K562 (cell line): ENCODE results near the gene PSMA6. TPM values are rescaled to one million over a fixed set of nuclear protein-coding genes. Genes with fewer than 3 reads are reported as not detected.

Experiments
- ATAC-seq: fragments of 200-7000 bp; cut with Tn5 transposase; 3 replicates; pipeline ENCODE4 v1.9.1; 2020; ENCODE audit warnings: moderate library complexity
- BruUV-seq: library from RNA; stranded (reverse); fragments of 400-500 nt; replicated peaks from 2 replicates; lab custom pipeline; 2021; lab: Mats Ljungman, UMichigan
- CTCF ChIA-PET: fragments of 300-600 bp; formaldehyde crosslinking; extraction: SDS; loops from one replicate; lab custom pipeline; 2021; ENCODE audit warnings: low intra/inter-chr PET ratio; lab: Yijun Ruan, JAX
- POLR2A ChIA-PET: fragments of 300-600, 350-650 bp; sonication (Branson Sonifier 250); formaldehyde crosslinking; extraction: SDS; loops from one replicate; lab custom pipeline; 2021; ENCODE audit warnings: antibody characterized with exemption, inconsistent platforms; lab: Yijun Ruan, JAX
- DNase-seq, 4 experiments: peaks; one replicate each; pipeline versions ENCODE4 v3.0.0 to v3.0.0-alpha.2; 2011 to 2018; ENCODE audit warnings: low spot score in 3 of 4, mixed read lengths in 3 of 4; ENCODE audit errors: extremely low read depth in 1 of 4
- FAIRE-seq: peaks from 2 replicates; lab custom pipeline; 2011; peaks lifted over from hg19 to GRCh38; lab: Jason Lieb, UNC
- H2AFZ ChIP-seq: 2 replicates; pipeline ENCODE4 v1.6.0; 2011; ENCODE audit warnings: low read depth, low read length, control low read depth, inconsistent platforms
- H3K27ac ChIP-seq: fragments of 200-600 bp; 3 replicates; pipeline ENCODE4 v1.8.0; 2011; ENCODE audit warnings: low read depth, mild to moderate bottlenecking, control low read depth, inconsistent platforms, low read length, moderate library complexity, mixed read lengths; ENCODE audit errors: extremely low read depth
- H3K27me3 ChIP-seq, 2 experiments: fragments of 300-600 bp in 1 of 2; 2 replicates in 1 of 2; 3 replicates in 1 of 2; pipeline versions ENCODE4 v1.6.0 to v1.8.0; 2011; ENCODE audit warnings: inconsistent platforms in 2 of 2, low read length in 2 of 2, mild to moderate bottlenecking in 1 of 2, mixed read lengths in 1 of 2, moderate library complexity in 1 of 2; ENCODE audit not compliant: control insufficient read depth in 2 of 2, insufficient read depth in 2 of 2
- H3K36me3 ChIP-seq: fragments of 300-600 bp; 3 replicates; pipeline ENCODE4 v1.8.0; 2011; ENCODE audit warnings: mild to moderate bottlenecking, low read length, inconsistent platforms; ENCODE audit not compliant: control insufficient read depth, insufficient read depth
- H3K4me1 ChIP-seq, 2 experiments: fragments of 200-600 bp in 1 of 2; replicated peaks in 1 of 2; 2 replicates in 1 of 2; 3 replicates in 1 of 2; pipeline versions ENCODE4 v1.5.1 to v1.8.0; 2011; ENCODE audit warnings: inconsistent platforms in 2 of 2, low read length in 2 of 2, mild to moderate bottlenecking in 1 of 2, mixed read lengths in 1 of 2, moderate library complexity in 1 of 2; ENCODE audit not compliant: control insufficient read depth in 2 of 2, insufficient read depth in 2 of 2
- H3K4me2 ChIP-seq: 2 replicates; pipeline ENCODE4 v1.6.1; 2011; ENCODE audit warnings: low read length, control low read depth, inconsistent platforms, mixed read lengths; ENCODE audit not compliant: insufficient read depth
- H3K4me3 ChIP-seq: fragments of 200-600 bp; sonication (generic), shearing (Covaris generic); 2 replicates; pipeline ENCODE4 v1.5.1; 2016; ENCODE audit warnings: control low read depth, inconsistent platforms
- H3K79me2 ChIP-seq: fragments of 200-600 bp; 3 replicates; pipeline ENCODE4 v1.8.0; 2011; ENCODE audit warnings: low read length, inconsistent platforms; ENCODE audit not compliant: control insufficient read depth, insufficient read depth
- H3K9ac ChIP-seq, 2 experiments: 2 replicates each; pipeline versions ENCODE4 v1.6.0 to v1.6.1; 2011; ENCODE audit warnings: low read depth in 2 of 2, low read length in 2 of 2, control low read depth in 1 of 2, inconsistent platforms in 1 of 2, mild to moderate bottlenecking in 1 of 2, mixed read lengths in 1 of 2; ENCODE audit not compliant: insufficient read depth in 1 of 2
- H3K9me1 ChIP-seq: one replicate; pipeline ENCODE4 v1.6.0; 2011; ENCODE audit warnings: inconsistent platforms, mild to moderate bottlenecking, low read length, moderate library complexity; ENCODE audit not compliant: control insufficient read depth, insufficient read depth
- H3K9me3 ChIP-seq: replicated peaks from 2 replicates; pipeline ENCODE4 v1.5.1; 2011; ENCODE audit warnings: low read depth, low read length, inconsistent platforms; ENCODE audit not compliant: control insufficient read depth, insufficient read depth
- H4K20me1 ChIP-seq: replicated peaks from 2 replicates; pipeline ENCODE4 v1.6.1; 2011; ENCODE audit warnings: low read length, inconsistent platforms, mixed read lengths; ENCODE audit not compliant: control insufficient read depth, insufficient read depth
- CCAR2 ChIP-seq: fragments of 200-400 bp; formaldehyde crosslinking; IDR thresholded peaks from 2 replicates; pipeline ENCODE4 v1.6.1; 2017; ENCODE audit warnings: mild to moderate bottlenecking, low read depth, low read length
- CEBPG ChIP-seq, 3 experiments: fragments of 200-800 bp in 1 of 3; sonication (Bioruptor generic) in 1 of 3; sonication (generic) in 1 of 3; formaldehyde crosslinking in 1 of 3; IDR thresholded peaks in 2 of 3; conservative IDR thresholded peaks in 1 of 3; 2 replicates each; pipeline versions ENCODE4 v1.6.1 to v1.8.0; 2016 to 2022; ENCODE audit warnings: missing compliant biosample characterization in 2 of 3, missing genetic modification characterization in 2 of 3, mild to moderate bottlenecking in 1 of 3, missing genetic modification reagents in 1 of 3
- DACH1 ChIP-seq: fragments of 450-650 bp; IDR thresholded peaks from 2 replicates; pipeline ENCODE4 v1.6.1; 2018; ENCODE audit not compliant: partially characterized antibody
- FOXK1 ChIP-seq: sonication (generic); formaldehyde crosslinking; IDR thresholded peaks from 2 replicates; pipeline ENCODE4 v1.8.0; 2022; ENCODE audit warnings: missing genetic modification reagents, mild to moderate bottlenecking, borderline replicate concordance
- HDAC2 ChIP-seq: fragments of 450-650 bp; IDR thresholded peaks from 2 replicates; pipeline ENCODE4 v1.6.1; 2016; ENCODE audit warnings: mild to moderate bottlenecking
- KLF1 ChIP-seq: fragments of 450-650 bp; IDR thresholded peaks from 2 replicates; pipeline ENCODE4 v1.6.1; 2016; ENCODE audit warnings: missing genetic modification characterization, missing compliant biosample characterization
- STAT5B ChIP-seq: fragments of 250-450 bp; sonication (Bioruptor Pico); IDR thresholded peaks from 2 replicates; pipeline ENCODE4 v1.8.0; 2021; ENCODE audit warnings: mild to moderate bottlenecking, inconsistent platforms
- TAL1 ChIP-seq: fragments of 450-650 bp; IDR thresholded peaks from 2 replicates; pipeline ENCODE4 v1.6.1; 2016; ENCODE audit warnings: mild to moderate bottlenecking
- TARDBP ChIP-seq: fragments of 450-650 bp; IDR thresholded peaks from 2 replicates; pipeline ENCODE4 v1.6.1; 2016
- TCF7L2 ChIP-seq: fragments of 150-350 bp; IDR thresholded peaks from 2 replicates; pipeline ENCODE4 v1.6.1; 2016; ENCODE audit warnings: low read depth, mild to moderate bottlenecking, low read length, moderate library complexity
- WHSC1 ChIP-seq: IDR thresholded peaks from one replicate; pipeline ENCODE4 v1.6.1; 2012; ENCODE audit warnings: low read length, control low read depth, inconsistent platforms
- ZKSCAN1 ChIP-seq: fragments of 150-350 bp; IDR thresholded peaks from 2 replicates; pipeline ENCODE4 v1.6.1; 2016; ENCODE audit warnings: low read depth, low read length
- ZNF644 ChIP-seq: fragments of 200-800 bp; sonication (Bioruptor generic); IDR thresholded peaks from 2 replicates; pipeline ENCODE4 v1.6.1; 2016; ENCODE audit warnings: low read depth, missing genetic modification characterization, missing compliant biosample characterization
- in situ Hi-C: fragments of 300-500 bp; cut with MboI; formaldehyde crosslinking; loops from 4 replicates; pipeline ENCODE4 v1.15.0; 2018; ENCODE audit warnings: inconsistent platforms, mixed read lengths
- intact Hi-C: fragments of 100-400 bp; cut with micrococcal nuclease; formaldehyde crosslinking; loops from 2 replicates; pipeline ENCODE4 v1.14.2; 2022
- polyA plus RNA-seq, 8 experiments: library from polyadenylated mRNA; depleted of rRNA in 4 of 8; stranded (reverse) in 5 of 8; unstranded in 3 of 8; fragments of >200 nt; fragmentation: Nextera tagmentation in 2 of 8; fragmentation: Illumina TruSeq in 1 of 8; extraction: Ambion mirVana in 2 of 8; extraction: Trizol in 1 of 8; gene quantifications; 2 replicates each; pipeline versions ENCODE4 v1.2.1 to v1.2.3, GENCODE V29; 2011 to 2014; ENCODE audit warnings: inconsistent platforms in 1 of 8, missing spikeins in 1 of 8
- total RNA-seq, 7 experiments: library from RNA; depleted of rRNA in 6 of 7; stranded (reverse); fragments of >200 nt in 6 of 7; fragmentation: Illumina TruSeq in 2 of 7; extraction: Trizol in 2 of 7; gene quantifications; 2 replicates each; pipeline versions ENCODE4 v1.2.1 to v1.2.3, GENCODE V29; 2011 to 2021; ENCODE audit warnings: low replicate concordance in 1 of 7
- TF ChIP-seq, protein P1 (sequence below): fragments of 250-450 bp; sonication (Bioruptor Pico); IDR thresholded peaks from 2 replicates; pipeline ENCODE4 v1.4.0; 2020; ENCODE audit warnings: mild to moderate bottlenecking, moderate library complexity, borderline replicate concordance
- TF ChIP-seq, protein P2 (sequence below): sonication (generic); formaldehyde crosslinking; IDR thresholded peaks from 2 replicates; pipeline ENCODE4 v1.8.0; 2023; ENCODE audit warnings: mild to moderate bottlenecking, missing genetic modification reagents
- TF ChIP-seq, protein P3 (sequence below): IDR thresholded peaks from 2 replicates; pipeline ENCODE4 v1.6.1; 2011; ENCODE audit warnings: borderline replicate concordance, low read depth, mild to moderate bottlenecking, moderate library complexity, low read length; ENCODE audit not compliant: insufficient read depth, poor library complexity, severe bottlenecking
- TF ChIP-seq, protein P4 (sequence below): fragments of 250-450 bp; sonication (Bioruptor Pico); IDR thresholded peaks from 2 replicates; pipeline ENCODE4 v1.4.0; 2020; ENCODE audit warnings: borderline replicate concordance

Gene PSMA6
- total and polyA plus RNA-seq, 9 of the 15 experiments (the other 6 are each of a cell fraction or from before 2014, with no cell fraction given) = 210 to 952 (median 288) TPM

- Histone ChIP-seq H3K4me1 (no peaks in the 10 kb centered on the region; a peak in 1 of 5 replicates), H3K9me3 (no peaks in the 10 kb centered on the region), H3K27ac (no peak overlapping the region), H3K79me2 (no peaks in the 10 kb centered on the region), H2AFZ (no peak overlapping the region), H3K4me2 (no peak overlapping the region), H3K9me1 (no peaks in the 10 kb centered on the region), H3K36me3 (0 out of 3 replicates have a peak, but pooled peaks cover 2% of the 10 kb centered on the region), H4K20me1 (no peaks in the 10 kb centered on the region), H3K9ac (no peak overlapping the region), H3K4me3 (no peak overlapping the region), H3K27me3 (no peaks in the 10 kb centered on the region)
- DNase-seq (no peak), FAIRE-seq (no peak), ATAC-seq (no peak)
- ChIA-PET POLR2A (no interaction called here), CTCF (no interaction called here)
- TF ChIP-seq, protein P1, sequence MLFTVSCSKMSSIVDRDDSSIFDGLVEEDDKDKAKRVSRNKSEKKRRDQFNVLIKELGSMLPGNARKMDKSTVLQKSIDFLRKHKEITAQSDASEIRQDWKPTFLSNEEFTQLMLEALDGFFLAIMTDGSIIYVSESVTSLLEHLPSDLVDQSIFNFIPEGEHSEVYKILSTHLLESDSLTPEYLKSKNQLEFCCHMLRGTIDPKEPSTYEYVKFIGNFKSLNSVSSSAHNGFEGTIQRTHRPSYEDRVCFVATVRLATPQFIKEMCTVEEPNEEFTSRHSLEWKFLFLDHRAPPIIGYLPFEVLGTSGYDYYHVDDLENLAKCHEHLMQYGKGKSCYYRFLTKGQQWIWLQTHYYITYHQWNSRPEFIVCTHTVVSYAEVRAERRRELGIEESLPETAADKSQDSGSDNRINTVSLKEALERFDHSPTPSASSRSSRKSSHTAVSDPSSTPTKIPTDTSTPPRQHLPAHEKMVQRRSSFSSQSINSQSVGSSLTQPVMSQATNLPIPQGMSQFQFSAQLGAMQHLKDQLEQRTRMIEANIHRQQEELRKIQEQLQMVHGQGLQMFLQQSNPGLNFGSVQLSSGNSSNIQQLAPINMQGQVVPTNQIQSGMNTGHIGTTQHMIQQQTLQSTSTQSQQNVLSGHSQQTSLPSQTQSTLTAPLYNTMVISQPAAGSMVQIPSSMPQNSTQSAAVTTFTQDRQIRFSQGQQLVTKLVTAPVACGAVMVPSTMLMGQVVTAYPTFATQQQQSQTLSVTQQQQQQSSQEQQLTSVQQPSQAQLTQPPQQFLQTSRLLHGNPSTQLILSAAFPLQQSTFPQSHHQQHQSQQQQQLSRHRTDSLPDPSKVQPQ (CRISPR knock-in tag) = no peak
- TF ChIP-seq KLF1 (no peak), ZKSCAN1 (no peak), CCAR2 (no peak), DACH1 (no peak), ZNF644 (tag) (no peak), STAT5B (no peak), TAL1 (no peak), FOXK1 (CRISPR knock-in tag) (no peak), TCF7L2 (no peak), HDAC2 (no peak), CEBPG (CRISPR knock-in tag; IDR thresholded peaks at IDR 0.05) (no peak), CEBPG (tag; conservative IDR thresholded peaks at IDR 0.05 in 1 of 2, IDR thresholded peaks at IDR 0.05 in 1 of 2) (no peak), TARDBP (no peak), WHSC1 (no peak)
- TF ChIP-seq, protein P2, sequence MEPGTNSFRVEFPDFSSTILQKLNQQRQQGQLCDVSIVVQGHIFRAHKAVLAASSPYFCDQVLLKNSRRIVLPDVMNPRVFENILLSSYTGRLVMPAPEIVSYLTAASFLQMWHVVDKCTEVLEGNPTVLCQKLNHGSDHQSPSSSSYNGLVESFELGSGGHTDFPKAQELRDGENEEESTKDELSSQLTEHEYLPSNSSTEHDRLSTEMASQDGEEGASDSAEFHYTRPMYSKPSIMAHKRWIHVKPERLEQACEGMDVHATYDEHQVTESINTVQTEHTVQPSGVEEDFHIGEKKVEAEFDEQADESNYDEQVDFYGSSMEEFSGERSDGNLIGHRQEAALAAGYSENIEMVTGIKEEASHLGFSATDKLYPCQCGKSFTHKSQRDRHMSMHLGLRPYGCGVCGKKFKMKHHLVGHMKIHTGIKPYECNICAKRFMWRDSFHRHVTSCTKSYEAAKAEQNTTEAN (CRISPR knock-in tag) = no peak
- TF ChIP-seq, protein P3, sequence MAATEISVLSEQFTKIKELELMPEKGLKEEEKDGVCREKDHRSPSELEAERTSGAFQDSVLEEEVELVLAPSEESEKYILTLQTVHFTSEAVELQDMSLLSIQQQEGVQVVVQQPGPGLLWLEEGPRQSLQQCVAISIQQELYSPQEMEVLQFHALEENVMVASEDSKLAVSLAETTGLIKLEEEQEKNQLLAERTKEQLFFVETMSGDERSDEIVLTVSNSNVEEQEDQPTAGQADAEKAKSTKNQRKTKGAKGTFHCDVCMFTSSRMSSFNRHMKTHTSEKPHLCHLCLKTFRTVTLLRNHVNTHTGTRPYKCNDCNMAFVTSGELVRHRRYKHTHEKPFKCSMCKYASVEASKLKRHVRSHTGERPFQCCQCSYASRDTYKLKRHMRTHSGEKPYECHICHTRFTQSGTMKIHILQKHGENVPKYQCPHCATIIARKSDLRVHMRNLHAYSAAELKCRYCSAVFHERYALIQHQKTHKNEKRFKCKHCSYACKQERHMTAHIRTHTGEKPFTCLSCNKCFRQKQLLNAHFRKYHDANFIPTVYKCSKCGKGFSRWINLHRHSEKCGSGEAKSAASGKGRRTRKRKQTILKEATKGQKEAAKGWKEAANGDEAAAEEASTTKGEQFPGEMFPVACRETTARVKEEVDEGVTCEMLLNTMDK = no peak
- TF ChIP-seq, protein P4, sequence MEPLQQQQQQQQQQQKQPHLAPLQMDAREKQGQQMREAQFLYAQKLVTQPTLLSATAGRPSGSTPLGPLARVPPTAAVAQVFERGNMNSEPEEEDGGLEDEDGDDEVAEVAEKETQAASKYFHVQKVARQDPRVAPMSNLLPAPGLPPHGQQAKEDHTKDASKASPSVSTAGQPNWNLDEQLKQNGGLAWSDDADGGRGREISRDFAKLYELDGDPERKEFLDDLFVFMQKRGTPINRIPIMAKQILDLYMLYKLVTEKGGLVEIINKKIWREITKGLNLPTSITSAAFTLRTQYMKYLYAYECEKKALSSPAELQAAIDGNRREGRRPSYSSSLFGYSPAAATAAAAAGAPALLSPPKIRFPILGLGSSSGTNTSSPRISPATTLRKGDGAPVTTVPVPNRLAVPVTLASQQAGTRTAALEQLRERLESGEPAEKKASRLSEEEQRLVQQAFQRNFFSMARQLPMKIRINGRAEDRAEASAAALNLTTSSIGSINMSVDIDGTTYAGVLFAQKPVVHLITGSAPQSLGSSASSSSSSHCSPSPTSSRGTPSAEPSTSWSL (CRISPR knock-in tag) = no peak
- intact Hi-C loops = no loop called here
- in situ Hi-C loops = no loop called here
- no TSS peak for BruUV-seq
Measured at GRCh38 chr14:35248476-35248788, 43.8 kb upstream of the PSMA6 start.
